GM12874 (cell line): Measurements from ENCODE around the gene NF1.

Source experiments
- TF ChIP-seq, protein P1 (sequence below): IDR thresholded peaks from 2 replicates; pipeline ENCODE4 v1.5.1; 2011; ENCODE audit warnings: low read depth, mild to moderate bottlenecking, control low read depth, low read length, moderate library complexity; ENCODE audit not compliant: insufficient read depth

The NF1 gene

DNA sequence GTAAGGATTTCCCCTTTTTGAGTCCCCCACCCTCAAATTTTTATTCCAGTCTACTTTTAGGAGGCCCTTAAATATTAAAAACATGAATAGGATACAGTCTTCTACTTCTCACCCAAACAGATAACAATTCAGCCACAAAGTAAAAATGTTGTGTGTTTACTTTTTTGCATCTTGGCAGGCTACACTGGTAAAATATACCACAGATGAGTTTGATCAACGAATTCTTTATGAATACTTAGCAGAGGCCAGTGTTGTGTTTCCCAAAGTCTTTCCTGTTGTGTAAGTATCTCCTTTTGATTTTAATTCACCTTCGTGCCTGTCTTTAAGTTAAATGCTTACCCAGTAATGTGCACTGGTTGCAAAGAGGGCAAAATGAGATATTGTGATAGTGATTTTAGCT, 262.3 kb downstream of the NF1 start:
- TF ChIP-seq, protein P1, sequence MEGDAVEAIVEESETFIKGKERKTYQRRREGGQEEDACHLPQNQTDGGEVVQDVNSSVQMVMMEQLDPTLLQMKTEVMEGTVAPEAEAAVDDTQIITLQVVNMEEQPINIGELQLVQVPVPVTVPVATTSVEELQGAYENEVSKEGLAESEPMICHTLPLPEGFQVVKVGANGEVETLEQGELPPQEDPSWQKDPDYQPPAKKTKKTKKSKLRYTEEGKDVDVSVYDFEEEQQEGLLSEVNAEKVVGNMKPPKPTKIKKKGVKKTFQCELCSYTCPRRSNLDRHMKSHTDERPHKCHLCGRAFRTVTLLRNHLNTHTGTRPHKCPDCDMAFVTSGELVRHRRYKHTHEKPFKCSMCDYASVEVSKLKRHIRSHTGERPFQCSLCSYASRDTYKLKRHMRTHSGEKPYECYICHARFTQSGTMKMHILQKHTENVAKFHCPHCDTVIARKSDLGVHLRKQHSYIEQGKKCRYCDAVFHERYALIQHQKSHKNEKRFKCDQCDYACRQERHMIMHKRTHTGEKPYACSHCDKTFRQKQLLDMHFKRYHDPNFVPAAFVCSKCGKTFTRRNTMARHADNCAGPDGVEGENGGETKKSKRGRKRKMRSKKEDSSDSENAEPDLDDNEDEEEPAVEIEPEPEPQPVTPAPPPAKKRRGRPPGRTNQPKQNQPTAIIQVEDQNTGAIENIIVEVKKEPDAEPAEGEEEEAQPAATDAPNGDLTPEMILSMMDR: no peak

DNA sequence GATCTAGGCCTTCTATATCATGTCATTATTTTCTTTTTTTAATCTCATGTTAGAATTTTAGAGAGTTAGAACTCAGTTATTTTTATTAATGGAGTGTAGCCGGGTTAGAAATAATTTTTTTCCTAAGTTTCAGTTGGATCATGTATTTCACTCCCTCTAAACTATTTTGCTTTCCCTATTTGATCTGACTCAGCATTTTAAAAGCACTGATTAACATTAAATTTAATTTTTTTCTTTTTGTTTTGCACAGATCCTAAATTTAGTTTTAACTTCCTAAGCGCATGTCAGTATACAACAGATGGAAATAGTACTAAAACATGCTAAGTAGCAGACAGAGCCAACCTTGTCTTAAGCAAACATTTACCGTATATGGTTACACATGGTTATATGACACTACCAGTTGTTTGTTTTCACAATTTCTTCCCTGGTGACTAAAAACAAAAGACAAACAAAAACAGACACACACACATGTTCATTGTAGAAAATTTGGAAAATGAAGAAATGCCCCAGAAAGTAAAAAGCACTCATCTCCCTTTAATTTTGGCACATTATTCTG, 263.1 kb downstream of the NF1 start:
- TF ChIP-seq, protein P1: no peak

DNA sequence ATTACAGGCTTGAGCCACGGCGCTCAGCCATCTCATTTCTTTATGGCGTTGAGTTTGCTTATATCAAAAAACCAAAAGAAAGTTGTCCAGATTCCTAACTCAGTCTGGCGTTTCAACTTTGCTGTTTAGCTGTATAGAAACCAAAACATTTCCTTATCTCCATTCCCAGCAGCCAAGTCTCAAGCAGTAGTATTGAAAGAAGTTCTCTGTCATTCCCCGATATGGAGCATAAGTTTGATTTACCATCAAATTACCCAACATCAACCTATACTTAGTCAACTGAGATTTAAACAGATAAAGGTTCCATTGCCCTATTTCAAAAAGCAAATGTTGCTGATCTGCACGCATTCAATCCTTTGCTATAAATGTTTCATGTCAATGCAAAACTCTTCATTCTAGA, 269.2 kb downstream of the NF1 start:
- TF ChIP-seq, protein P1: no peak

DNA sequence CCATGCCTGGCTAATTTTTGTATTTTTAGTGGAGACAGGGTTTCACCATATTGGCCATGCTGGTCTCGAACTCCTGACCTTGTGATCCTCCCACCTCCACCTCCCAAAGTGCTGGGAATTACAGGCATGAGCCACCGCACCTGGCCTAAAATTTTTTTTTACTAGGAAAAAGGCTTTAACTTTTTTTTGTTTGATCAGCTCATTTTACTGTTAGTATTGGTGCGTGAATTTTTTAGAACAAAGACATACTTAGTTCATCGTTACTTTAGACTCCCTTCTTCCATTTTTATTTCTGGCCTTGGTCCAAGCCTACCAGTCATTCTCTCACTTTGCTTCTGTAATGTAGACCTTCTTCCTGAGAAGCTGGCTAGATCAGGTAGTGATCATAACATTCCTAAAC, 271.3 kb downstream of the NF1 start:
- TF ChIP-seq, protein P1: no peak

DNA sequence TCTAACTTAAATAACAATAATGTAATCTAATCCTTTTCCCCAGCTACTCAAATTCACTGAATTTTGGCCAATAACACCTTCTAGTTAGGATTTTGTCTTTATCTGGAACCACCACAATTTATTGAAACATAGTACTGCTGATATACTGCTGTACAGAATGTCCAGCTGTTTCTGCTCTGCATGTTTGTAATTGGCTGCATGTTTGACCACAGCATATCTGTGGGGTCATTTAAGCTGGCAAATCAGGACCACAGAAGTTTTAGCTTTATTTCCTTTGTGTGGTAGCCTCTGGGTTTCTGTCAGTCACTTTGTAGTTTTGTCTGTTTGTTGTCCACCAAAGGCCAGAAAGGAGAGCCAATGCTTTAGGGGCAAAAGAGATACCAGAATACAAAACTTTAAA, 274.5 kb downstream of the NF1 start:
- TF ChIP-seq, protein P1: no peak

DNA sequence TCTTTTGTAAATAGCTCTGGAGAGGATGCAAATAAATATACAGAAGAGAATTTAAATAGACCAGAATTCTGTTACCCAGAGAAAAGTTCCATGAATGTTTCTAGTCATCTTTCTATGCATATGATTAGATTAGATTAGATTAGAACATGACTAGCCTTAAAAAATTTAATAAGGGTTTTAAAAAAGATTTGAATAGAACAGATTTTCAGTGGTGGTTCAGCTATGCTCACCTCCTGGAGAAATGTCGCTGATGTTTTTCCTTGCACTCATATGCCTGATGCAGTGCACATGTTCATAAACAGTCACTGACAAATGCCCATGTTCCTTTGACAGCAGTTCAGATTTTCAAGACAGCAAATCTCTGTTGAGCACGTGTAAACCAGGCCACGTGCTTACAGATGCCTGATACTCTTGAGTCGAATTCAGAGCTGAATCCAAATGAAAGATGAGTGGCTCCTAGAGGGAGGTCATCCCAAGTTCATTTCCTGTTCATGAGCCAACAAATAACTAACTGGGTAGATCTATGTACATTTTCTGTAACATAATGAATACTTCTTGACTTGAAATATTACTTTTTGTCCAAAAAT, 276.8 kb downstream of the NF1 start:
- TF ChIP-seq, protein P1: no peak

DNA sequence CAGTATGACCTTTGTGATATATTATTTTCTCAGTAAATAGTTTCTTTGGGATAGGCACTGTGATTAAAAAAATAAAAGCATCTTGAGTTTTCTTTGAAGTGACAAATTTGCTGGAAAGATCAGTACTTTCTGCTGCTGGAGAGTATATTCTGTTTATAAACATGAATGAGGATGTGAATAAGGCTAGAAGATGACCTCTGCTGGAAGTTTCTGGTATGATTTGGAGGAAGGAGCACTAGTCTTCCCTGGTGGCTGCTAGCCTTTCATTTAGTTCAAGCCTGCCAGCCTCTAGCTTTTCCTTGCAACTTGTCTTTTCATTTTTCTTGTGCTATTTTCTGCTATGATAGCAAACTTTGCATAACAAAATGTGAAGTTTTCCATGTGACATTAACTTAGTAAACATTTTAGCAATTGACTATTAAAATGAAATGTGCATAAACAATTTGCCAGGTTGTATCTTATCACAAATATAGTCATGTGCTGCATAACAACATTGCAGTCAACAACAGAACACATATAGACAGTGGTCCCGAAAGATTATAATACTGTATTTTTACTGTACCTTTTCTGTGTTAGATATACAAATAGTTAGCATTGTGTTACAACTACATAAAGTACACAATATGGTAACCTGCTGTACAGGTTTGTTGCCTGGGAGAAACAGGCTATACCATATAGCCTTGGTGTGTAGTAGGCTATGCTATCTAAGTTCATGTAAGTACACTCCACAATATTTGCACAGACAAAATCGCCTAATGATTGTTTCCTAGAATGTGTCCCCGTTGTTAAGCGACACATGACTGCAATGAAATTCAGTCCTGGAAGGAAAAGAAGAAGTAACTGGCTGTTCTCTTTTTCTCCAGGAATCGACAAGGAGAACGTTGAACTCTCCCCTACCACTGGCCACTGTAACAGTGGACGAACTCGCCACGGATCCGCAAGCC, 278.6 kb downstream of the NF1 start:
- TF ChIP-seq, protein P1: peak; percentile 60
